Neuronal stem cell (in vitro differentiated cells): Measurements from ENCODE around the gene OR1M1.

Experiments used
- DNase-seq: peaks from one replicate; pipeline ENCODE4 v3.0.0-alpha.2; 2013; ENCODE audit warnings: low spot score
- H2AFZ ChIP-seq: one replicate; pipeline ENCODE4 v1.6.1; 2013; ENCODE audit warnings: mild to moderate bottlenecking, low read length, inconsistent platforms
- H2AK5ac ChIP-seq: 2 replicates; pipeline ENCODE4 v1.6.1; 2013; ENCODE audit warnings: low read depth, mild to moderate bottlenecking, inconsistent platforms, low read length, moderate library complexity, mixed read lengths
- H2BK120ac ChIP-seq: 2 replicates; pipeline ENCODE4 v1.6.1; 2013; ENCODE audit warnings: low read depth, mild to moderate bottlenecking, inconsistent platforms, low read length, moderate library complexity, mixed read lengths
- H2BK12ac ChIP-seq: one replicate; pipeline ENCODE4 v1.6.1; 2013; ENCODE audit warnings: low read length, inconsistent platforms
- H2BK15ac ChIP-seq: 2 replicates; pipeline ENCODE4 v1.6.1; 2013; ENCODE audit warnings: mild to moderate bottlenecking, low read length, inconsistent platforms, mixed read lengths
- H2BK5ac ChIP-seq: one replicate; pipeline ENCODE4 v1.6.1; 2013; ENCODE audit warnings: inconsistent platforms, mild to moderate bottlenecking, low read length, moderate library complexity
- H3K14ac ChIP-seq: one replicate; pipeline ENCODE4 v1.6.1; 2013; ENCODE audit warnings: low read length, inconsistent platforms
- H3K18ac ChIP-seq: 2 replicates; pipeline ENCODE4 v1.6.1; 2013; ENCODE audit warnings: low read length, inconsistent platforms
- H3K23ac ChIP-seq: 2 replicates; pipeline ENCODE4 v1.6.1; 2013; ENCODE audit warnings: low read depth, mild to moderate bottlenecking, mixed read lengths, low read length, inconsistent platforms; ENCODE audit not compliant: poor library complexity
- H3K27ac ChIP-seq: replicated peaks from 3 replicates; pipeline ENCODE4 v1.5.1; 2013; ENCODE audit warnings: low read length, inconsistent platforms
- H3K27me3 ChIP-seq, 3 experiments: 2 replicates each; pipeline ENCODE4 v1.6.1; 2013; ENCODE audit warnings: low read length in 3 of 3, mild to moderate bottlenecking in 2 of 3, inconsistent platforms in 1 of 3, low read depth in 1 of 3, mixed read lengths in 1 of 3, moderate library complexity in 1 of 3; ENCODE audit not compliant: control insufficient read depth in 3 of 3, insufficient read depth in 3 of 3
- H3K36me3 ChIP-seq, 2 donors: replicated peaks in 1 of 2; 2 replicates each; pipeline ENCODE4 v1.6.1; 2013; ENCODE audit warnings: low read length in 2 of 2; ENCODE audit not compliant: control insufficient read depth in 2 of 2, insufficient read depth in 2 of 2
- H3K4ac ChIP-seq: 2 replicates; pipeline ENCODE4 v1.6.1; 2013; ENCODE audit warnings: inconsistent platforms, mild to moderate bottlenecking, low read length, moderate library complexity
- H3K4me1 ChIP-seq, 2 donors: 1 replicate in 1 of 2; 2 replicates in 1 of 2; pipeline ENCODE4 v1.6.1; 2013; ENCODE audit warnings: low read length in 2 of 2, low read depth in 1 of 2; ENCODE audit not compliant: control insufficient read depth in 2 of 2, insufficient read depth in 1 of 2
- H3K4me2 ChIP-seq: one replicate; pipeline ENCODE4 v1.6.1; 2013; ENCODE audit warnings: mild to moderate bottlenecking, low read length, inconsistent platforms; ENCODE audit not compliant: insufficient read depth, poor library complexity, severe bottlenecking
- H3K4me3 ChIP-seq, 2 donors: 2 replicates each; pipeline ENCODE4 v1.5.1; 2013; ENCODE audit warnings: low read length in 2 of 2, mild to moderate bottlenecking in 2 of 2, inconsistent platforms in 1 of 2, moderate library complexity in 1 of 2
- H3K79me1 ChIP-seq: one replicate; pipeline ENCODE4 v1.6.1; 2013; ENCODE audit warnings: low read depth, mild to moderate bottlenecking, inconsistent platforms, low read length, moderate library complexity
- H3K9ac ChIP-seq: one replicate; pipeline ENCODE4 v1.6.1; 2013; ENCODE audit warnings: mild to moderate bottlenecking, low read depth, low read length, inconsistent platforms; ENCODE audit not compliant: poor library complexity
- H3K9me3 ChIP-seq, 2 donors: replicated peaks in 1 of 2; 2 replicates each; pipeline versions ENCODE3 to v1.6.1; 2013; ENCODE audit warnings: low read length in 2 of 2, mild to moderate bottlenecking in 2 of 2, inconsistent platforms in 1 of 2, low read depth in 1 of 2, mixed read lengths in 1 of 2, moderate library complexity in 1 of 2; ENCODE audit not compliant: control insufficient read depth in 2 of 2, insufficient read depth in 1 of 2
- H4K8ac ChIP-seq: one replicate; pipeline ENCODE4 v1.6.1; 2013; ENCODE audit warnings: low read depth, mild to moderate bottlenecking, inconsistent platforms, low read length, moderate library complexity
- H4K91ac ChIP-seq: one replicate; pipeline ENCODE4 v1.6.1; 2013; ENCODE audit warnings: low read length, low read depth, mild to moderate bottlenecking, inconsistent platforms; ENCODE audit not compliant: poor library complexity
- WGBS, 2 donors: extraction: QIAGEN DNeasy Blood & Tissue Kit; methylation state at CpG; one replicate each; pipeline ENCODE4 v1.1.7; 2013; ENCODE audit warnings: missing lambda C conversion rate in 2 of 2, mixed read lengths in 1 of 2; ENCODE audit not compliant: insufficient read length in 2 of 2, insufficient replicate concordance in 1 of 2; ENCODE audit errors: extremely low coverage in 2 of 2; 5-methylcytosine and 5-hydroxymethylcytosine counted together

OR1M1 gene

DNA sequence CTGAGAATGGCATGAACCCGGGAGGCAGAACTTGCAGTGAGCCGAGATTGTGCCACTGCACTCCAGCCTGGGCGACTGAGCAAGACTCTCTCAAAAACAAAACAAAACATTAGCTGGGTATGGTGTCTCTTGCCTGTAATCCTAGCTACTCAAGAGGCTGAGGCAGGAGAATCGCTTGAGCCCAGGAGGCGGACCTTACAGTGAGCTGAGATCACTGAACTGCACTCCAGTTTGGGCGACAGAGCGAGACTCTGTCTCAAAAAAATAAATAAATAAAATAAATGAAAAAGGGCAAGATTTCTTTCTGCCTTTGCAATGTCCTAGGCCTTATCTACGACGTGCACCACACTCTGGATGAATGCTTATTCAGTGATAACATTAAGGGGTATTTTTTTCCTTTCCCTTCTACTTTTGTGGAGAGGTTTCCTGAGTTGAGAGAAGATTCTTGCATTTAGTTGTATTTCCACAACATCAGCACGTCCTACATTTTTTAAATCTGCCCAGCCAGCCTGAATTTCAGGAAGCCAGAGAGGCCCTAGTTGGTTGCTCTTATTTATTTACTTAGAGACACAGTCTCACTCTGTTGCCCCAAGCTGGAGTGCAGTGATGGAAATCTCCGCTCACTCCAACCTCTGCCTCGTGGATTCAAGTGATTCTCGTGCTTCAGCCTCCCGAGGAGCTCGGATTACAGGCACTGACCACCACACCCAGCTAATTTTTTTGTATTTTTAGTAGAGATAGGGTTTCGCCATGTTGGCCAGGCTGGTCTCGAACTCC is 26.1 kb upstream of the OR1M1 start:
- H4K91ac ChIP-seq = no peak overlapping the region
- H3K4me2 ChIP-seq = no peak overlapping the region
- H2AFZ ChIP-seq = no peak overlapping the region
- H3K4me3 ChIP-seq = no peak overlapping the region
- no peak overlapping the region for H2BK12ac ChIP-seq
- no peak overlapping the region for H3K14ac ChIP-seq
- H3K23ac ChIP-seq = no peak overlapping the region
- H4K8ac ChIP-seq = no peak overlapping the region
- H2AK5ac ChIP-seq = no peak overlapping the region
- no peaks in the 10 kb centered on the region for H3K4me1 ChIP-seq
- no peak overlapping the region for H3K27ac ChIP-seq
- no peaks in the 10 kb centered on the region for H3K36me3 ChIP-seq
- H3K27me3 ChIP-seq = peaks cover 0 to under 1% (median 0%) of the 10 kb centered on the region in 3 experiments
- no CpG with 5 or more reads among the region's 17 CpGs for WGBS, 2 donors
- H3K18ac ChIP-seq = no peak overlapping the region
- no peak overlapping the region for H3K4ac ChIP-seq
- H3K79me1 ChIP-seq = no peaks in the 10 kb centered on the region
- H3K9ac ChIP-seq = no peak overlapping the region
- no peaks in the 10 kb centered on the region for H3K9me3 ChIP-seq
- no peak overlapping the region for H2BK15ac ChIP-seq
- H2BK120ac ChIP-seq = no peak overlapping the region
- H2BK5ac ChIP-seq = no peak overlapping the region
- DNase-seq = no peak

GRCh38 chr19:9061879-9062278 is 25.0 kb upstream of the OR1M1 start:
- no peaks in the 10 kb centered on the region for H3K36me3 ChIP-seq
- H2AFZ ChIP-seq = no peak overlapping the region
- no peak overlapping the region for H3K4me2 ChIP-seq
- H2BK120ac ChIP-seq = no peak overlapping the region
- no peak overlapping the region for H4K91ac ChIP-seq
- H3K23ac ChIP-seq = no peak overlapping the region
- H3K4me3 ChIP-seq = no peak overlapping the region
- no peak overlapping the region for H2BK5ac ChIP-seq
- no peaks in the 10 kb centered on the region for H3K27me3 ChIP-seq
- H3K9me3 ChIP-seq = no peaks in the 10 kb centered on the region
- H3K79me1 ChIP-seq = no peaks in the 10 kb centered on the region
- H2BK15ac ChIP-seq = no peak overlapping the region
- H3K4me1 ChIP-seq = no peaks in the 10 kb centered on the region
- H3K4ac ChIP-seq = no peak overlapping the region
- H3K14ac ChIP-seq = no peak overlapping the region
- no peak for DNase-seq
- H2AK5ac ChIP-seq = no peak overlapping the region
- H2BK12ac ChIP-seq = no peak overlapping the region
- WGBS, 2 donors = no CpG with 5 or more reads among the region's 8 CpGs
- H3K18ac ChIP-seq = no peak overlapping the region
- H3K27ac ChIP-seq = no peak overlapping the region
- H3K9ac ChIP-seq = no peak overlapping the region
- H4K8ac ChIP-seq = no peak overlapping the region

- peaks cover 0 to 4% of the 10 kb centered on the region in 2 donors for H3K4me1 ChIP-seq
- no peak overlapping the region for H4K8ac ChIP-seq
- peak overlapping the region; percentile 79 for H2BK15ac ChIP-seq
- H3K79me1 ChIP-seq = no peaks in the 10 kb centered on the region
- no peak overlapping the region for H3K4me3 ChIP-seq
- no peak overlapping the region for H2BK120ac ChIP-seq
- no peaks in the 10 kb centered on the region for H3K27me3 ChIP-seq
- H3K9me3 ChIP-seq = no peaks in the 10 kb centered on the region
- H3K18ac ChIP-seq = peak overlapping the region; percentile 77
- peak overlapping the region; percentile 89 for H2AK5ac ChIP-seq
- H3K14ac ChIP-seq = no peak overlapping the region
- DNase-seq = no peak
- H2BK5ac ChIP-seq = no peak overlapping the region
- H2BK12ac ChIP-seq = no peak overlapping the region
- H2AFZ ChIP-seq = no peak overlapping the region
- no CpG with 5 or more reads among the region's 12 CpGs for WGBS, 2 donors
- H3K9ac ChIP-seq = no peak overlapping the region
- no peak overlapping the region for H3K27ac ChIP-seq
- no peak overlapping the region for H3K4me2 ChIP-seq
- no peak overlapping the region for H4K91ac ChIP-seq
- no peak overlapping the region for H3K23ac ChIP-seq
- no peaks in the 10 kb centered on the region for H3K36me3 ChIP-seq
- H3K4ac ChIP-seq = no peak overlapping the region
These were observed 21.3 kb upstream of the OR1M1 start for GRCh38 chr19:9065457-9066014.

- Histone ChIP-seq H2BK120ac (no peak overlapping the region), H3K9me3 (no peaks in the 10 kb centered on the region), H3K4ac (no peak overlapping the region), H2AFZ (peak overlapping the region; percentile 41), H3K27me3 (peaks cover 0 to 2% (median 0%) of the 10 kb centered on the region in 3 experiments), H3K18ac (no peak overlapping the region), H3K36me3 (no peaks in the 10 kb centered on the region), H2BK12ac (no peak overlapping the region), H4K8ac (no peak overlapping the region), H3K9ac (no peak overlapping the region), H2BK5ac (no peak overlapping the region), H3K14ac (no peak overlapping the region), H4K91ac (no peak overlapping the region), H3K27ac (no peak overlapping the region), H3K23ac (no peak overlapping the region), H3K4me1 (peaks cover 0 to 10% of the 10 kb centered on the region in 2 donors), H3K4me2 (no peak overlapping the region), H2AK5ac (no peak overlapping the region), H3K4me3 (no peak overlapping the region), H2BK15ac (no peak overlapping the region), H3K79me1 (no peaks in the 10 kb centered on the region)
- peak; percentile 57 for DNase-seq
- WGBS, 2 donors = no CpG with 5 or more reads among the region's 5 CpGs
These were observed 16.8 kb upstream of the OR1M1 start for GRCh38 chr19:9070066-9070465.
